Body of pancreas (tissue), 4 donors: Measurements from ENCODE around the gene CNDP2.

Source experiments
- POLR2A ChIP-seq, 3 donors: fragments of 450-650 bp; IDR thresholded peaks; one replicate each; pipeline ENCODE4 v1.6.1; 2016; ENCODE audit warnings: antibody characterized with exemption in 3 of 3, mild to moderate bottlenecking in 2 of 3
- TF ChIP-seq, protein P1 (sequence below), 7 experiments: fragments of 450-650 bp in 4 of 7; fragments of 200-600 bp in 3 of 7; sonication (generic) in 3 of 7; IDR thresholded peaks; one replicate each; pipeline ENCODE4 v1.5.1; 2016 to 2019; ENCODE audit warnings: antibody characterized with exemption in 7 of 7

DNA sequence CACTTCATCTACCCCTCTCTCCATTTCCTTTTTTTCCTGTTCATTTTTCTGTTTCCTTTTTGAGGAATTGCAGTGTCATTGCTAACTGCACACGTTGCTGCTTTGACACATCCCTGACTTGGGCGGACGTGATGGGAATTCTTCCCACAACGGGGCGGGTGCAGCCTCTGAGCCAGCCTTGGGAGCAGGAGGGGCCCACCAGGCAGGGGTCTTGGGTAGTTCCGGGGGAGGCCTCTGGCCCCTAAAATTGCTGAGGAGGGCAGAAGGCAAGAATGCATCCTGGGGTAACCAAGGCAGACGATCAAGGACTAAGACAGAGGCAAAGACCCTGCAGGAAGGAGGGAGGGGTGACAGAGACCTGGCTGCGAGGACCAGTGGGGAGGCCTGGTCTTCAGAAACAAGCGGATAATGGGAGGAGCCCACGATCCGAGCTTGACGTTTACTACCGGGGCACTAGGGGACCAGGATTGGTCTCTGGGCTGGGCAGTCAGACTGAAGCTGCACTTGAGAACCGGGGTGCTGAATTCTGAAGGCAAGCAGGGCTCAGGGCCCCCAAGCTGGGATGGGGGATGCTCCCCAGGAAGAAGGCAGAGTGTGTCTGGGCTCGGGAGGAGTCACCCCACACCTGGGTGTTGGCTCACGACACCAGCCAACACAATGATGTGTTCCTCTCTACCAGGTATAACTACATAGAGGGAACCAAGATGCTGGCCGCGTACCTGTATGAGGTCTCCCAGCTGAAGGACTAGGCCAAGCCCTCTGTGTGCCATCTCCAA, 23.3 kb downstream of the CNDP2 start:
- TF ChIP-seq, protein P1, sequence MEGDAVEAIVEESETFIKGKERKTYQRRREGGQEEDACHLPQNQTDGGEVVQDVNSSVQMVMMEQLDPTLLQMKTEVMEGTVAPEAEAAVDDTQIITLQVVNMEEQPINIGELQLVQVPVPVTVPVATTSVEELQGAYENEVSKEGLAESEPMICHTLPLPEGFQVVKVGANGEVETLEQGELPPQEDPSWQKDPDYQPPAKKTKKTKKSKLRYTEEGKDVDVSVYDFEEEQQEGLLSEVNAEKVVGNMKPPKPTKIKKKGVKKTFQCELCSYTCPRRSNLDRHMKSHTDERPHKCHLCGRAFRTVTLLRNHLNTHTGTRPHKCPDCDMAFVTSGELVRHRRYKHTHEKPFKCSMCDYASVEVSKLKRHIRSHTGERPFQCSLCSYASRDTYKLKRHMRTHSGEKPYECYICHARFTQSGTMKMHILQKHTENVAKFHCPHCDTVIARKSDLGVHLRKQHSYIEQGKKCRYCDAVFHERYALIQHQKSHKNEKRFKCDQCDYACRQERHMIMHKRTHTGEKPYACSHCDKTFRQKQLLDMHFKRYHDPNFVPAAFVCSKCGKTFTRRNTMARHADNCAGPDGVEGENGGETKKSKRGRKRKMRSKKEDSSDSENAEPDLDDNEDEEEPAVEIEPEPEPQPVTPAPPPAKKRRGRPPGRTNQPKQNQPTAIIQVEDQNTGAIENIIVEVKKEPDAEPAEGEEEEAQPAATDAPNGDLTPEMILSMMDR (IDR thresholded peaks at IDR 0.05) = no peak
- TF ChIP-seq POLR2A (IDR thresholded peaks at IDR 0.05) = no peak
